Measurements from ENCODE around the gene KLHL7.
"Not testable (repeated sequence)": the region's sequence is repeated elsewhere in the genome, so short reads cannot be mapped to it uniquely, and the experiment has no call there.

The KLHL7 gene

GRCh38 chr7:23107781-23108180 is 2.2 kb downstream of the KLHL7 start:
- DNase-seq = no peak

DNA sequence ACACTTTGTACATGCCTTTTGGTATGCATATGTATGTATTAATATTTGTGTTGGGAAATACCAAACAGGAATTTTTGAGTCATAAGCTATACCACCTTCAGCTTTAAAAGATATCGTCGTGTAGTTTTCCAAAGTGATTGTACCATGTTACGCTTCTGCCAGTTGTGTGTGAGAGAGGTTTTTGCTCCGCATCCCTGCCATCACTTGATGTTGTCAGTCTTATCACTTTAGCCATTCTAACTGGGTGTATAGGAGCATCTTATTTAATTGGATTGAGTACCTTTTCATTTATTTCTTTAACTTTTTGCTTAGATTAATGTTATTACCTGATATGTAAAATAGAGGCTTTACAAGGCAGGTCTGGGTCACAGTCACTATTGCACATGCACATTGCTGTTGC is 3.4 kb downstream of the KLHL7 start:
- no peak for DNase-seq

DNA sequence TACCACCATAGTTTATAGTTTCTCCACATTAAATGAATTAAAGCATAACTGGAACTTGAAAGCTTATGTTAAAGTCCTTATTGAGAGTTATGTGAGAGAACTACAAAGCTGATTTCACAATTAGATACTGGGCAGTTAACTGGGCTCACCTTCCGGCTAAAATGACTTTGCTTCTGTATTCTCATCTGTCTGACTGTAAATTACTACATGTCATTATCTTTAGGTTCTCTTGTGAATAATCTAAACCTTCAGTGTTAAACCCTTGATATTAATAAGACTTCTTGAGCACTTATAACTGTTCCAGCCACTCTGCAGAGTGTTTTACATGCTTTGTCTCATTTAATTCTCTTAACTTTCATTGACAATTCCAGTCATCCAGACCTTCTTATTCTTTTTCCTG is 3.9 kb downstream of the KLHL7 start:
- no peak for DNase-seq

DNA sequence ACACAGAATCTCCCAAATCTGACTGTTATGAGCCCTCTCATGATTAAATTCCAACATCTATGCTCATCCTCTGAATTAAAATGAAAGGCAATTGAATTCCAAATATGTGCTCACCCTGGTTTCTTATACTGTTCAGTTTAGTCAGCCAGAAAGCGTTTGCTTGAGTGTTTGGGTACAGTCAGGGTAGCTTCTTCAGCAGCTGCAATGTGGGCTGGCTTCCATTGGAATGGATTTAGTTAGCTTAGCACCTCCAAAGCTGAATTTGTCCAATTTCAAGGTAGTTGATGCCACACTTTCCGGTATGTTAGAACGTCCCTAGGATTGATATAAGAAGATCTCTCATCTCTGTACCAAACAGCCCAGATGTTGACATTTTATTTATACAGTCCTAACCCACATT is 9.3 kb downstream of the KLHL7 start:
- no peak for DNase-seq

- DNase-seq = no peak
Measured at GRCh38 chr7:23115991-23116390, 10.4 kb downstream of the KLHL7 start.

DNA sequence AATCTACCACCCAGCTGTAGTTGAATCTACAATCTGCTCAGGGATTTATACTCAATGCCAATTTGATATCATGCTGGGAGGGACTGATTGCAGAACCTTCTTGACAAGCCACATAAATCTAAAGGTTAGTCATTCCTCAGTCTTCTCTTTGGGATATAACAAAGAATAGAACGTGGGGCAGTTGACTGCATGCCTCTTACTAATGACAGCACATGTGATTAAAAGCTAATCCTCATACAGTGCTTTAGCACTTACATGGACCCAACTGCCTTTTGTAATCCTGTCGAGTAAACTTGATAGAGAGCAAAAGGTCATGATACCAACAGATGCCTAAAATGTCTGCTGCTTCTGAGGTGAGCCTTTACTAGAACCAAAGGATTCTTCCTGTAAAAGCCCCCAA is 12.3 kb downstream of the KLHL7 start:
- DNase-seq = no peak

DNA sequence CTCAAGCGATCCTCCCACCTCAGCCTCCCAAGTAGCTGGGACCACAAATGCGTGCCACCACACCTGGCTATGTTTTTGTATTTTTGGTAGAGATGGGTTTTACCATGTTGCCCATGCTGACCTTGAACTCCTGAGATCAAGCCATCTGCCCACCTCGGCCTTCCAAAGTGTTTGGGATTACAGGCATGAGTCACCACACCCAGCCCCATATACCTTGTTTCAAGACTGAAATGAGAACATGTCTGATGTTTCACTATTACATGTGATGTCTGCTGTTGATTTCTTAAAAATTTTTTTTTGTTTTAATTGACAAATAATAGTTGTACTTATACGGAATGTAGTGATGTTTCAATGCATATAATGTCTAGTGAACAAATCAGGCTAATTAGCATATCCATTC is 14.5 kb downstream of the KLHL7 start:
- no peak for DNase-seq

GRCh38 chr7:23121165-23121564 is 15.6 kb downstream of the KLHL7 start:
- DNase-seq = no peak

GRCh38 chr7:23123007-23123406 is 17.4 kb downstream of the KLHL7 start:
- DNase-seq = no peak

GRCh38 chr7:23123465-23123864 is 17.9 kb downstream of the KLHL7 start:
- DNase-seq = no peak

DNA sequence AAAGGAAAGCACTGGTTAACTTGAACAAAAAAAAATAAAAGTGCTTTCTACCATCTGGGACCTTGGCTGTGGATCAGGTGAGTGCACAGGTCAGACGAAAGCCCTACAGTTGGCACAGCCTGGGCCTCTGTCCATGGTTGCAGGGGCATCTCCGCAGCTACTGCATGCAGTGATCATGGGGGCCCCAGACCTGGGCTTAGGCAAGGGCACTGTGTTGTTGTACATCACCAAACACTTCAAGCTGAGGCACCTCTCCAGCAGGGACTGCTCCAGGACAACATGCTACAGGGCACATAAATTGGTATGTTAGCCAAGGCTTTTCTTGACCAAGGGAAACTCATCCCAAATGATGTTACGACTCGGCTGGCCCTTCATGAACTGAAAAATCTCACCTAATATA is 23.5 kb downstream of the KLHL7 start:
- no peak for DNase-seq

- not testable (repeated sequence) for DNase-seq
Measured at GRCh38 chr7:23131799-23132198, 26.2 kb downstream of the KLHL7 start.

DNA sequence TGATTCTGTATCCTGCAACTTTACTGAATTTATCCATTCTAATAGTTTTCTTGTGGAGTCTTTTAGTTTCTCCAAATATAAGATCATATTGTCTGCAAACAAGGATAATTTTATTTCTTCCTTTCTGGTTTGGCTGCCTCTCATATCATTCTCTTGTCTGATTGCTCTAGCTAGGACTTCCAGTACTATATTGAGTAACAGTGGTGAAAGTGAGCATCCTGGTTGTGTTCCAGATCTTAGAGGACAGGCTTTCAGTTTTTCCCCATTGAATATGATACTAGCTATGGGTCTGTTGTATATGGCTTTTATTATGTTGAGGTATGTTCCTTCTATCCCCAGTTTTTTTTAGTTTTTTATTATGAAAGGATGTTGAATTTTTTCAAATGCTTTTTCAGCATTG is 28.2 kb downstream of the KLHL7 start:
- no peak for DNase-seq

GRCh38 chr7:23135755-23136154 is 30.2 kb downstream of the KLHL7 start:
- no peak for DNase-seq

DNA sequence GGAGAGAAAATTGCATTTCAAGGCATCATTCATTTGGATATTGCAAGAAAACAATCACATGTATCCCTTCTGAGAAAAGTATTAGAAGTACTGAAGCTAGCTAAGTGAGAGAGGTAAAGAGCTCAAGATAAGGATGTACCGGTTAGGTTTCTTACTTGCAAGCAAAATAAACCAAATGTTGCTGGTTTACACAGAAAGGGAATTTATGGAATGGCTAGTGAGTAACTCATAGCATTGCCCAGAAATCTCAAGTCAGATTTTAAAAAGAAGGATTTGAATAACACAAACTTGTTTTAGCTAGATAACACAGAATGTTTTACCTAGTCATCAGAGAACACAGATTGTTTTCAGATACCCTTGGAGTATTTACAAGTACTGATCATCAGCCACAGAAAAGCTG is 30.6 kb downstream of the KLHL7 start:
- DNase-seq = no peak

- no peak for DNase-seq
Measured at GRCh38 chr7:23157679-23158078, 52.1 kb downstream of the KLHL7 start.

GRCh38 chr7:23158546-23158945 is 53.0 kb downstream of the KLHL7 start:
- no peak for DNase-seq

DNA sequence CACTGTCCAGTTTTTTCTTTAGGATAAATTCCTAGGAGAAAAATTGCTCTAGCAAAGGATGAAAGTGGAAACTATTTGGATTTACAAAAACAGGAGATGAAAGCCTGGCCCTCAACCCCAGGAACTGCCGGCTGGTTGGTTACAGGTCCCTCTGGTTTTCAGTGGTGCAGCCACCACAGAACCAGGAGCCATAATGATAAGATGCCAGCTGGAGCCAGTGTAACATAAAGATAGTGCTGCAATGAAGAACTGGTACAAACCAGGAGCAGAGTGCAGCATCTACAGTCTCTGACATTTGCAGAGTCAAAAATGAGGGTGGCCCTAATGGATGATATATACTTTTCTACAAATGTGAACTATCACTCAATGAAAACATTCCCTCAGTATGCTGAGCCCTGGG is 55.9 kb downstream of the KLHL7 start:
- no peak for DNase-seq

DNA sequence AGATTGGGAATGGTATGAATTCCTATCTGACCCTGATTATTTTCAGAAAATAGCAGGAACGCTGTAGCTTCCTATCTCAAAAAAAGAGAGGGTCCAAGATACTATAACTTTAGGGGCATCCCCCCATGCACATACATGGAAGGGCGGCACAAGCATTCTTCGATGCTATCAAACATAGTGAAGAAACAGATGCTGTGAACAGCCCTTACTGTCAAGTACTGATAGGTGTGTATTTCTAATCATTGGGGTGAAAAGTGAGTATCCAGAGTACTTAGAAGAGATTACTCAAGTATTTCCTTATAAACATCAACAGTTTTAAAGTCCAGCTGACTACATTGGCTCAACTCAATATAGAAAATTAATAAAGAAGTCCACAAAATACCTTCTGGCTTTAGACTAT is 59.3 kb downstream of the KLHL7 start:
- no peak for DNase-seq

DNA sequence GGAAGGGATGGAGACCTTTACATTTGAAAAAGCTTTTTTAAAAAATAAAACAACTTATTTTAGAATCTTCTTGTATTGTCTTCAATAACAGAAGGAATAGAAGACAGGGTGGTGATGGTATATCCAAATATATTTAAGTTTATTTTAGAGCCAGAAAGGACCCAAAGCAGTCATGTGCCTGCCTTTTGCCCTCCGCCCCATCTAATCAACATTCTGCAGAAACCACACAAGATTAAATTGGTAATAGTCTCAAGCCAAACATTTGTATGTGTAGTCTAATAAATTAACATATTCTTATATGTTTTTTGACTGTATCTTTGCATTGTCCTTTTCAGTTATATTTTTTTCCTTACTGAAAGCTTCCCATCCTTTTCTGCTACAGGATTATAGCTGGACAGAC is 59.7 kb downstream of the KLHL7 start:
- no peak for DNase-seq

DNA sequence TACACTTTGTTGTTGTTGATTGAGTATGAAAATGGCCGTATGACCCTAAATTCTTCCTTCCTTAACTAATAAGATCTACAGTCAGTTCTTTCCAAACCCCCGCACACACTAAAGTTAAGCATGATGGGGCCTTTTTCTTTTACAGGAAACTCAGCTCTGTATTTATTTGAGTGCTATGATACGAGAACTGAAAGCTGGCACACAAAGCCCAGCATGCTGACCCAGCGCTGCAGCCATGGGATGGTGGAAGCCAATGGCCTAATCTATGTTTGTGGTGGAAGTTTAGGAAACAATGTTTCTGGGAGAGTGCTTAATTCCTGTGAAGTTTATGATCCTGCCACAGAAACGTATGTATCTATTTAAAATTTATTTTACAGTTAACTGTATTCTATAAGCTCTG is 62.1 kb downstream of the KLHL7 start:
- no peak for DNase-seq

GRCh38 chr7:23168111-23168885 is 62.7 kb downstream of the KLHL7 start:
- no peak for DNase-seq

DNA sequence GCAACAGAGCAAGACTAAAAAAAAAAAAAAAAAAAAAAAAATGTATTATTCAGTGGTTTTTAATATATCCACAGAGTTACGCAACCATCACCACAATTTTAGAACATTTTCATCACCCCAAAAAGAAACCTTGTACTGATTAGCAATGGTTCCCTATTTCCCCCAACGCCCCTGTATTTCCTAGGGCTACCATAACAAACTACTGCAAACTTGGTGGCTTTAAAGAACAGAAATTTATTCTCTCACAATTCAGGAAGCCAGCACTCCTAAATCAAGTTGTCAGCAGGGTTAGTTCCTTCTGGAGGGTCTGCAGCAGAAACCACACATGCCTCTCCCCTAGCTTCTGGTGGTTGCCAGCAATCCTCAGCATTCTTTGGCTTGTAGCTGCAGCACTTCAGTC is 70.4 kb downstream of the KLHL7 start:
- DNase-seq = no peak

DNA sequence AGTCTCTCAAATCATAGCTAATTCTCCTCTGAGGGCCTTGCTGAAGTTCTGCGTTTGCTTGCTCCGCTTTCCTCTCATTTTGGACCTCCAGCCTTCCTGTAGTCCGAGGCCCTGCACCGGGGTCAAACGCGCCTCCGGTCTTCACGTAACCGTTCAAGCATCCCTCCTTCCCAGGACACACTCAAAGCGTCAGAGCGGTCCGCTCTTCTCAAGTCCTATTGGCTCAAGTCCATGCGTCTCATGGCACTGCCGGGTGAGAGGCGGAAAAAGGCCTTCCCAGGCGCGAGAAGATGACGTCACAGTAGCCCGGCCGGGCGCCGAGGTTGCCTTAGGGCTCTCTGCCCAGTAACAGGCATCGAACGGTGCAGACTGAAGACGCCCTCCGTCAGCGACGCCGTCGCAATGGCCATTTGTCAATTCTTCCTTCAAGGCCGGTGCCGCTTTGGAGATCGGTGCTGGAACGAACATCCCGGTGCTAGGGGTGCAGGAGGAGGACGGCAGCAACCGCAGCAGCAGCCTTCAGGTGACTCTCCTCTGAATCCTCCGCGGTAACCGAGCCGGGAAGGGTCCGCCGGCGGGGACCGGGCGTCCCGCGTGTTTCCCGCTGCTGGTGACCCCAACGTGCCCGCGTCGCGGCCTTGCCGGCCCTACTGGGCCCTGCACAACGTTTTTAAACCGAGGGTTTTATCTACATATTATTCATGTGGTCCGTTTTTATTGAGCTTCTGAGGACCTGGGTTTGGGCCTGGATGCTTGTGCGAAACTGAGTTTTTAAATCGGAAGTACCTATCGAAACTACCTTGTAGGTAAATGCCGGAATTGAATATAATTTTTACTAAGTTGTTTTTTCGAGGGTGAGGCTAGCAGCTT is 76.3 kb downstream of the KLHL7 start, which contains the start of gene NUP42:
NUP42 (plus strand) TSS at position 365 of the 870 bp plus-strand sequence; CDS start at position 403, 38 bp downstream.
- DNase-seq = peak; percentile 96

Measured in CD4-positive, alpha-beta T cell treated with Interleukin-21 for 1 hour (primary cell).